Hypothalamus (tissue), 51 donors: Measurements from ENCODE around the gene SERPINA5.

Source experiments
- DNase-seq, 51 donors: peaks; one replicate each; lab custom pipeline; 2025; lab: John Stamatoyannopoulos, UW

SERPINA5 gene

GRCh38 chr14:94581127-94581999, at the start of gene SERPINA5:
SERPINA5 (plus strand) TSS chr14:94581426; CDS start chr14:94587363, 5,937 bp downstream.
- DNase-seq, result peak in 1 of 51 donors; percentile 12

GRCh38 chr14:94532447-94532846, 48.8 kb upstream of the SERPINA5 start:
- DNase-seq, result no peak

GRCh38 chr14:94535506-94535905, 45.7 kb upstream of the SERPINA5 start:
- DNase-seq, result no peak

- DNase-seq, result no peak
These were observed 44.4 kb upstream of the SERPINA5 start for GRCh38 chr14:94536836-94537235.

- DNase-seq, result no peak
These were observed 43.0 kb upstream of the SERPINA5 start for GRCh38 chr14:94538070-94538740.

GRCh38 chr14:94539181-94539580, 42.0 kb upstream of the SERPINA5 start:
- no peak for DNase-seq

- no peak for DNase-seq
These were observed 41.0 kb upstream of the SERPINA5 start for GRCh38 chr14:94540031-94540794.

- DNase-seq, result no peak
These were observed 39.8 kb upstream of the SERPINA5 start for GRCh38 chr14:94541234-94541975.

GRCh38 chr14:94542111-94542810, 39.0 kb upstream of the SERPINA5 start:
- no peak for DNase-seq

- DNase-seq, result no peak
These were observed 38.3 kb upstream of the SERPINA5 start for GRCh38 chr14:94542811-94543440.

GRCh38 chr14:94543449-94544124, 37.6 kb upstream of the SERPINA5 start:
- DNase-seq, result no peak

GRCh38 chr14:94544726-94545125, 36.5 kb upstream of the SERPINA5 start:
- no peak for DNase-seq

GRCh38 chr14:94545131-94545841, 35.9 kb upstream of the SERPINA5 start:
- peak in 26 of 51 donors; percentile 9 to 85 (median 31) for DNase-seq

GRCh38 chr14:94547151-94547680, 34.0 kb upstream of the SERPINA5 start:
- DNase-seq, result no peak

- DNase-seq, result no peak
These were observed 33.5 kb upstream of the SERPINA5 start for GRCh38 chr14:94547726-94548125.

GRCh38 chr14:94548131-94548998, 32.9 kb upstream of the SERPINA5 start:
- DNase-seq, result no peak
